ENCODE measurements around the gene SLC7A6.

SLC7A6 gene

GRCh38 chr16:68345958-68346635 is 81.8 kb downstream of the SLC7A6 start:
- Mint-ChIP-seq H3K27me3 (no peaks in the 10 kb centered on the region), H3K9me3 (no peaks in the 10 kb centered on the region), H3K27ac (peak overlapping the region; percentile 22), H3K36me3 (peaks cover 77% of the 10 kb centered on the region), H3K4me1 (no peaks in the 10 kb centered on the region), H3K4me3 (no peak overlapping the region)
- no peak for ATAC-seq

GRCh38 chr16:68346892-68347480 is 82.7 kb downstream of the SLC7A6 start:
- Mint-ChIP-seq H3K27me3 (no peaks in the 10 kb centered on the region), H3K4me1 (no peaks in the 10 kb centered on the region), H3K27ac (peak overlapping the region; percentile 22), H3K9me3 (no peaks in the 10 kb centered on the region), H3K36me3 (peaks cover 86% of the 10 kb centered on the region), H3K4me3 (no peak overlapping the region)
- ATAC-seq, result no peak

GRCh38 chr16:68347605-68348004 is 83.3 kb downstream of the SLC7A6 start:
- Mint-ChIP-seq H3K27ac (no peak overlapping the region), H3K36me3 (peaks cover 86% of the 10 kb centered on the region), H3K27me3 (no peaks in the 10 kb centered on the region), H3K4me3 (no peak overlapping the region), H3K4me1 (no peaks in the 10 kb centered on the region), H3K9me3 (no peaks in the 10 kb centered on the region)
- no peak for ATAC-seq

GRCh38 chr16:68348639-68349445 is 84.5 kb downstream of the SLC7A6 start:
- ATAC-seq, result no peak
- Mint-ChIP-seq H3K27ac (no peak overlapping the region), H3K4me1 (no peaks in the 10 kb centered on the region), H3K9me3 (no peaks in the 10 kb centered on the region), H3K36me3 (peaks cover 85% of the 10 kb centered on the region), H3K27me3 (no peaks in the 10 kb centered on the region), H3K4me3 (no peak overlapping the region)

GRCh38 chr16:68349838-68350410 is 85.6 kb downstream of the SLC7A6 start:
- Mint-ChIP-seq H3K4me3 (no peak overlapping the region), H3K9me3 (no peaks in the 10 kb centered on the region), H3K27ac (no peak overlapping the region), H3K27me3 (no peaks in the 10 kb centered on the region), H3K4me1 (peaks cover 2% of the 10 kb centered on the region), H3K36me3 (peaks cover 92% of the 10 kb centered on the region)
- no peak for ATAC-seq

- Mint-ChIP-seq H3K27me3 (no peaks in the 10 kb centered on the region), H3K4me3 (no peak overlapping the region), H3K9me3 (no peaks in the 10 kb centered on the region), H3K4me1 (peaks cover 12% of the 10 kb centered on the region), H3K36me3 (peaks cover 92% of the 10 kb centered on the region), H3K27ac (no peak overlapping the region)
- no peak for ATAC-seq
Measured at GRCh38 chr16:68350813-68351350, 86.6 kb downstream of the SLC7A6 start.
